Trophoblast cell (in vitro differentiated cells and primary cell): ENCODE measurements around the gene LILRB5.

Source experiments
- DNase-seq, 2 donors: peaks; one replicate each; pipeline ENCODE4 v3.0.0-alpha.2; 2016
- H2AFZ ChIP-seq: 2 replicates; pipeline ENCODE4 v1.6.1; 2013; ENCODE audit warnings: low read length, moderate library complexity, mild to moderate bottlenecking; ENCODE audit not compliant: insufficient read depth, poor library complexity
- H2AK5ac ChIP-seq: 2 replicates; pipeline ENCODE4 v1.6.1; 2013; ENCODE audit warnings: mild to moderate bottlenecking, low read length
- H2BK120ac ChIP-seq: 2 replicates; pipeline ENCODE4 v1.6.1; 2013; ENCODE audit warnings: low read length, mild to moderate bottlenecking, moderate library complexity; ENCODE audit not compliant: insufficient read depth, poor library complexity
- H2BK12ac ChIP-seq: 2 replicates; pipeline ENCODE4 v1.6.1; 2013; ENCODE audit warnings: mild to moderate bottlenecking, low read length, moderate library complexity
- H2BK5ac ChIP-seq: 2 replicates; pipeline ENCODE4 v1.6.1; 2013; ENCODE audit warnings: low read length, low read depth, moderate library complexity, mild to moderate bottlenecking; ENCODE audit not compliant: poor library complexity
- H3K14ac ChIP-seq: 2 replicates; pipeline ENCODE4 v1.6.1; 2013; ENCODE audit warnings: mild to moderate bottlenecking, low read length
- H3K18ac ChIP-seq: 2 replicates; pipeline ENCODE4 v1.6.1; 2013; ENCODE audit warnings: mild to moderate bottlenecking, low read length
- H3K23ac ChIP-seq: 2 replicates; pipeline ENCODE4 v1.6.1; 2013; ENCODE audit warnings: low read length
- H3K27ac ChIP-seq: 2 replicates; pipeline ENCODE4 v1.5.1; 2013; ENCODE audit warnings: low read depth, mild to moderate bottlenecking, inconsistent platforms, low read length, moderate library complexity
- H3K27me3 ChIP-seq: 2 replicates; pipeline ENCODE4 v1.6.1; 2013; ENCODE audit warnings: inconsistent platforms, mild to moderate bottlenecking, low read length, moderate library complexity; ENCODE audit not compliant: insufficient read depth
- H3K36me3 ChIP-seq, 2 experiments: 1 replicate in 1 of 2; 2 replicates in 1 of 2; pipeline ENCODE4 v1.6.1; 2013; ENCODE audit warnings: low read length in 2 of 2, mild to moderate bottlenecking in 2 of 2, moderate library complexity in 1 of 2; ENCODE audit not compliant: insufficient read depth in 2 of 2, control insufficient read depth in 1 of 2
- H3K4ac ChIP-seq: 2 replicates; pipeline ENCODE4 v1.6.1; 2013; ENCODE audit warnings: low read depth, mild to moderate bottlenecking, low read length, moderate library complexity
- H3K4me1 ChIP-seq, 2 experiments: 1 replicate in 1 of 2; 2 replicates in 1 of 2; pipeline ENCODE4 v1.6.1; 2013; ENCODE audit warnings: low read length in 2 of 2, mild to moderate bottlenecking in 2 of 2, moderate library complexity in 1 of 2; ENCODE audit not compliant: insufficient read depth in 2 of 2, control insufficient read depth in 1 of 2
- H3K4me2 ChIP-seq: 2 replicates; pipeline ENCODE4 v1.6.1; 2013; ENCODE audit warnings: inconsistent platforms, mild to moderate bottlenecking, low read length, moderate library complexity
- H3K4me3 ChIP-seq: 2 replicates; pipeline ENCODE4 v1.5.1; 2013; ENCODE audit warnings: mild to moderate bottlenecking, low read depth, low read length, inconsistent platforms
- H3K79me1 ChIP-seq: one replicate; pipeline ENCODE4 v1.6.1; 2013; ENCODE audit warnings: low read length
- H3K79me2 ChIP-seq: 2 replicates; pipeline ENCODE4 v1.6.1; 2013; ENCODE audit warnings: low read length, mild to moderate bottlenecking; ENCODE audit not compliant: control insufficient read depth, insufficient read depth, poor library complexity
- H3K9ac ChIP-seq: 2 replicates; pipeline ENCODE4 v1.6.1; 2013; ENCODE audit warnings: mild to moderate bottlenecking, low read length
- H3K9me3 ChIP-seq: 2 replicates; pipeline ENCODE4 v1.6.1; 2013; ENCODE audit warnings: low read depth, mild to moderate bottlenecking, control low read depth, inconsistent platforms, low read length; ENCODE audit not compliant: insufficient read depth
- H4K12ac ChIP-seq: 2 replicates; pipeline ENCODE4 v1.6.1; 2013; ENCODE audit warnings: low read depth, mild to moderate bottlenecking, low read length, moderate library complexity
- H4K8ac ChIP-seq: 2 replicates; pipeline ENCODE4 v1.6.1; 2013; ENCODE audit warnings: low read depth, mild to moderate bottlenecking, low read length, moderate library complexity
- H4K91ac ChIP-seq: one replicate; pipeline ENCODE4 v1.6.1; 2013; ENCODE audit warnings: low read depth, mild to moderate bottlenecking, low read length, moderate library complexity
- WGBS: extraction: QIAGEN DNeasy Blood & Tissue Kit; methylation state at CpG from one replicate; pipeline ENCODE4 v1.1.7; 2013; ENCODE audit warnings: missing lambda C conversion rate; ENCODE audit not compliant: insufficient read length, insufficient coverage; ENCODE audit errors: extremely low coverage; 5-methylcytosine and 5-hydroxymethylcytosine counted together

Gene LILRB5

DNA sequence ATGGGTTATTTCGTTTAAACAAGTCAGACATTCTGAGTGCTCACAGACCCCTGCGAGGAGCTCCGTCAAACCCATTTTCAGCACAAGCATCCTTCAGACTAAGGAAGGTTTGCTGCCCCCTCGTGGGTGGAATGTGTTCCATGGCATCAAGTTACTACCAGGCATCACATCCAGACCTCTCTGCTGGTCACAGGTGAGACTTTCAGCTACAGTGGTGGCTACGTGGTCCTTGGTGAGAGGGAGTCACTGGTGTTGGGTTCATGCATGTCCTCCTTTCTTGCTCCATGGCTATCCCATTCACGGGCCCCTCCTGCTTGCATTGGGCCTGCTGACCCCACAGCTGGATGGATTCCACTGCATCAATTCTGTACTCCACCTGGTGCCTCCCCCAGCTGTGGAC lies 9.1 kb upstream of the LILRB5 start:
- no peaks in the 10 kb centered on the region for H3K79me2 ChIP-seq
- H2BK120ac ChIP-seq = no peak overlapping the region
- H3K14ac ChIP-seq = no peak overlapping the region
- no peak overlapping the region for H4K8ac ChIP-seq
- H3K23ac ChIP-seq = no peak overlapping the region
- WGBS = no CpG with 5 or more reads among the region's 6 CpGs
- H3K9me3 ChIP-seq = no peaks in the 10 kb centered on the region
- H2AFZ ChIP-seq = no peak overlapping the region
- no peak overlapping the region for H4K12ac ChIP-seq
- no peaks in the 10 kb centered on the region for H3K4me1 ChIP-seq
- DNase-seq = peak; percentile 56 to 81
- no peak overlapping the region for H3K18ac ChIP-seq
- no peak overlapping the region for H3K4me3 ChIP-seq
- no peak overlapping the region for H3K9ac ChIP-seq
- no peaks in the 10 kb centered on the region for H3K79me1 ChIP-seq
- no peak overlapping the region for H2BK12ac ChIP-seq
- H2BK5ac ChIP-seq = no peak overlapping the region
- H3K27me3 ChIP-seq = no peaks in the 10 kb centered on the region
- no peak overlapping the region for H4K91ac ChIP-seq
- no peak overlapping the region for H3K27ac ChIP-seq
- H3K4ac ChIP-seq = no peak overlapping the region
- H3K4me2 ChIP-seq = no peak overlapping the region
- no peak overlapping the region for H2AK5ac ChIP-seq
- H3K36me3 ChIP-seq = no peaks in the 10 kb centered on the region

DNA sequence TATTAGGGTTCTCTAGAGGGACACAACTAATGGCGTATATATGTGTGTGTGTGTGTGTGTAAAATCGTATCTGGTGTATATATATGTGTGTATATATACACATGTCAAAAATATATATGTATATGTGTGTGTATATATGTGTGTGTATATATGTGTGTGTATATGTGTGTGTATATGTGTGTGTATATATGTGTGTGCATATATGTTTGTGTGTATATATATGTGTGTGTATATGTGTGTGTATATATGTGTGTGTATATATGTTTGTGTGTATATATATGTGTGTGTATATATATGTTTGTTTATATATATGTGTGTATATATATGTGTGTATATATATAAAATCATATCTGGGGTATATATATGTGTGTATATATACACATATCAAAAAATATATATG lies 5.4 kb upstream of the LILRB5 start:
- Histone ChIP-seq H3K4me2 (no peak overlapping the region), H3K18ac (no peak overlapping the region), H3K36me3 (no peaks in the 10 kb centered on the region), H3K4me1 (no peaks in the 10 kb centered on the region), H2AK5ac (no peak overlapping the region), H4K91ac (no peak overlapping the region), H3K79me1 (no peaks in the 10 kb centered on the region), H3K27ac (no peak overlapping the region), H4K12ac (no peak overlapping the region), H3K9ac (no peak overlapping the region), H3K79me2 (no peaks in the 10 kb centered on the region), H3K4ac (no peak overlapping the region), H2AFZ (no peak overlapping the region), H3K27me3 (no peaks in the 10 kb centered on the region), H2BK120ac (no peak overlapping the region), H4K8ac (no peak overlapping the region), H2BK12ac (no peak overlapping the region), H3K9me3 (no peaks in the 10 kb centered on the region), H3K14ac (no peak overlapping the region), H3K4me3 (no peak overlapping the region), H2BK5ac (no peak overlapping the region), H3K23ac (no peak overlapping the region)
- no CpG with 5 or more reads among the region's 2 CpGs for WGBS
- no peak for DNase-seq

DNA sequence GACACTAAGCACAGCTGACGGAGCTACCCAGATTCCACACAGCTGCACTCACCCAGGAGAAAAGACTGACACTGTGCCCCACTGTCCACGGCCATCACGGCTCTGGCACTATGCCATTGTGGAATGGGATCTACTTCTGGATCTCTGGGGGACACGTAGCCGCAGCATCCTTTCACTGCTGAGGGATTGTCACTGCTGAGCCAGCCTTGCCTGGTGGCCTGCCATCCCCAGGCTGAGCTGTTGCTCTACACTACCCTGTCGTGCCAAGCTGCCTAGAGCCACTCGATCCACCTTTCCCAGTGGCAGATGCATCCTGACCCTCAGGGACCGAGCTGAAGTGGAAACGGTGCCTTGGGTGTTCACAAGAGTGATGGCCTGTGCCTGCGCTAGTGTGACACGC lies 5.0 kb upstream of the LILRB5 start:
- no peaks in the 10 kb centered on the region for H3K36me3 ChIP-seq
- no peak overlapping the region for H2BK120ac ChIP-seq
- H2BK5ac ChIP-seq = no peak overlapping the region
- H3K9ac ChIP-seq = no peak overlapping the region
- H2AFZ ChIP-seq = no peak overlapping the region
- no peak overlapping the region for H3K27ac ChIP-seq
- H3K79me2 ChIP-seq = no peaks in the 10 kb centered on the region
- H3K9me3 ChIP-seq = no peaks in the 10 kb centered on the region
- no peak overlapping the region for H2AK5ac ChIP-seq
- H4K12ac ChIP-seq = no peak overlapping the region
- no peaks in the 10 kb centered on the region for H3K27me3 ChIP-seq
- H3K4ac ChIP-seq = no peak overlapping the region
- H4K8ac ChIP-seq = no peak overlapping the region
- no peaks in the 10 kb centered on the region for H3K79me1 ChIP-seq
- no peak overlapping the region for H2BK12ac ChIP-seq
- H3K14ac ChIP-seq = no peak overlapping the region
- DNase-seq = no peak
- H3K4me1 ChIP-seq = no peaks in the 10 kb centered on the region
- WGBS = no CpG with 5 or more reads among the region's 11 CpGs
- no peak overlapping the region for H4K91ac ChIP-seq
- no peak overlapping the region for H3K23ac ChIP-seq
- no peak overlapping the region for H3K4me2 ChIP-seq
- H3K4me3 ChIP-seq = no peak overlapping the region
- no peak overlapping the region for H3K18ac ChIP-seq

DNA sequence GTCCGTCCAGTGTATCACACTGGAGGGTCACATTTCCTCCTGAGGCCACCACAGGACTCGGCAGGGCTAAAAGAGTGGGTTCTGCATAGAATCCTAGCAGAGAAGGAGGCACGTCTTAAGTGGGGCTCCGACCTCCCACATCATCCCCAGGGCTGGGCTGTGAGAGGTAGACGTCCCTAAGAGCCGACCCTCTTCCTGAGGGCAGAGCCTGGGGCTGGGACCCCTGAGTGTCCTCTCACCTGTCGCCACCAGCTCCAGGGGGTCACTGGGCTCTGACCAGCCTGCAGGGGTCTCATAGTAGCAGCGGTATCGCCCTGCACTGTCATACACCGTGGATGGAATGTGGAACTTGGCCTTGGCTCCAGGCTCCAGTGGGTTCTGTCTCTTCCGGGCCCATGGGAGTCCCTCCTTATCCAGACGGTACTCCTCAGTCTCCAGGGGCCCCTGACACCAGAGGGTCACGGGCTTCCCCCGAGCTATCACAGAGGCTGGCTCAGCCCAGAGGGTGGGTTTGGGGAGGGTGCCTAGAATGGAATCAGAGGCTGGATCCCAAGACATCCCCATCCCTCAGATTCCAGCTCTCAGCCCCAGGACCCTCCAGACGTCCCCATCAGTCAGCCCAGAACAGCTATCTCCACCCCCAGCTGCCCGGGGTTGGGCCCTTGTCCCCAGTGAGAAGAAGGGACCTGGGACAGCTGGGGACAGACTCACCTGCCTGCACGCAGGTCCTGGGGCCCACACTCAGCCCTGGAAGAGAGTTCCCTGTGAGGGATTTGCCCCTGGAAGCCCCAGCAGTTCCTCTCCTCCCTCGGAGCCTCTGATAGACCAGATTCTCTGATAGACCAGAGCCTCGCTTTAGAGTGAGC lies 590 bp downstream of the LILRB5 start:
- Histone ChIP-seq H3K18ac (no peak overlapping the region), H4K12ac (no peak overlapping the region), H2BK5ac (no peak overlapping the region), H2AFZ (no peak overlapping the region), H3K9ac (no peak overlapping the region), H3K79me1 (no peaks in the 10 kb centered on the region), H3K27me3 (peaks cover 3% of the 10 kb centered on the region), H3K4me1 (peaks cover 0 to 10% of the 10 kb centered on the region in 2 experiments), H3K27ac (no peak overlapping the region), H3K4me2 (no peak overlapping the region), H3K36me3 (no peaks in the 10 kb centered on the region), H3K14ac (no peak overlapping the region), H3K79me2 (no peaks in the 10 kb centered on the region), H3K9me3 (no peaks in the 10 kb centered on the region), H4K8ac (no peak overlapping the region), H3K4me3 (no peak overlapping the region), H3K4ac (no peak overlapping the region), H3K23ac (no peak overlapping the region), H2BK12ac (no peak overlapping the region), H2AK5ac (no peak overlapping the region), H2BK120ac (no peak overlapping the region), H4K91ac (no peak overlapping the region)
- no peak for DNase-seq
- no CpG with 5 or more reads among the region's 19 CpGs for WGBS
